HG02763 (cell line): ENCODE data around the gene SCMH1.
"Not testable (repeated sequence)": the region's sequence is repeated elsewhere in the genome, so short reads cannot be mapped to it uniquely, and the experiment has no call there.

Experiments used
- ATAC-seq: cut with Tn5 transposase; IDR thresholded peaks from one replicate; pipeline ENCODE4 v1.9.1; 2021; ENCODE audit warnings: mild to moderate bottlenecking, moderate library complexity; ENCODE audit not compliant: unreplicated experiment

Gene SCMH1

GRCh38 chr1:41158147-41158875 is 83.8 kb downstream of the SCMH1 start:
- no peak for ATAC-seq

GRCh38 chr1:41155105-41155504 is 87.0 kb downstream of the SCMH1 start:
- ATAC-seq = no peak

GRCh38 chr1:41153750-41154274 is 88.3 kb downstream of the SCMH1 start:
- ATAC-seq = no peak

GRCh38 chr1:41152622-41153044 is 89.5 kb downstream of the SCMH1 start:
- no peak for ATAC-seq

- ATAC-seq = no peak
Measured at GRCh38 chr1:41151846-41152245, 90.3 kb downstream of the SCMH1 start.

GRCh38 chr1:41149570-41149969 is 92.5 kb downstream of the SCMH1 start:
- ATAC-seq = no peak

GRCh38 chr1:41144285-41144684 is 97.8 kb downstream of the SCMH1 start:
- ATAC-seq = no peak

GRCh38 chr1:41138549-41138948 is 103.6 kb downstream of the SCMH1 start:
- ATAC-seq = no peak

GRCh38 chr1:41135196-41135947 is 106.7 kb downstream of the SCMH1 start:
- no peak for ATAC-seq

GRCh38 chr1:41134325-41134724 is 107.8 kb downstream of the SCMH1 start:
- not testable (repeated sequence) for ATAC-seq

- ATAC-seq = no peak
Measured at GRCh38 chr1:41122851-41123518, 119.1 kb downstream of the SCMH1 start.

- ATAC-seq = no peak
Measured at GRCh38 chr1:41122148-41122547, 120.0 kb downstream of the SCMH1 start.

- no peak for ATAC-seq
Measured at GRCh38 chr1:41118645-41119044, 123.5 kb downstream of the SCMH1 start.

- ATAC-seq = not testable (repeated sequence)
Measured at GRCh38 chr1:41117241-41117640, 124.9 kb downstream of the SCMH1 start.

- no peak for ATAC-seq
Measured at GRCh38 chr1:41110736-41111135, 131.4 kb downstream of the SCMH1 start.

- ATAC-seq = no peak
Measured at GRCh38 chr1:41110286-41110685, 131.8 kb downstream of the SCMH1 start.

GRCh38 chr1:41109310-41110197 is 132.6 kb downstream of the SCMH1 start:
- no peak for ATAC-seq

- no peak for ATAC-seq
Measured at GRCh38 chr1:41108696-41109275, 133.3 kb downstream of the SCMH1 start.

GRCh38 chr1:41103766-41104165 is 138.3 kb downstream of the SCMH1 start:
- ATAC-seq = no peak

- no peak for ATAC-seq
Measured at GRCh38 chr1:41102653-41103052, 139.5 kb downstream of the SCMH1 start.
